ENCODE measurements around the gene LOX.
A peak's percentile ranks its signal among the peaks of the same experiment; 100 is the strongest.

The LOX gene

DNA sequence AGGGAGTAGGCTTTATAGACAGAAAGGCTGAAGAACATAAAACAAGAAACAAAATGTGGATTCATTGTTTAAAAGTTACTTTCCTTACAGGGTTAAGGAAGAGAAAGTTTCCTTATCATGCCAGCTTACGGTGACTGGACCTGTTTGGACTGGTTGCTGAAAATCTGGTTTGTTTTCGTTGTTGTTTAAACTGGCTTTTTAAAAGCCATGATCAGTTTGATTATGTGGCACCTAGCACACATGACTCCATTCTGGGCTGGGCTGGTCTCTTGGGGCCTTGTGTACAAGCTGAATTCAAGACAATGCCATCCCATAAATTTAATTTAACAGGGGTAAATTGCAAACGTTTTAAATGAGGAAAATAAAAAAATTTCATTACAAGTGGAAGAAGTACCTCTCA lies 32.9 kb upstream of the LOX start:
- TF ChIP-seq, protein P1, sequence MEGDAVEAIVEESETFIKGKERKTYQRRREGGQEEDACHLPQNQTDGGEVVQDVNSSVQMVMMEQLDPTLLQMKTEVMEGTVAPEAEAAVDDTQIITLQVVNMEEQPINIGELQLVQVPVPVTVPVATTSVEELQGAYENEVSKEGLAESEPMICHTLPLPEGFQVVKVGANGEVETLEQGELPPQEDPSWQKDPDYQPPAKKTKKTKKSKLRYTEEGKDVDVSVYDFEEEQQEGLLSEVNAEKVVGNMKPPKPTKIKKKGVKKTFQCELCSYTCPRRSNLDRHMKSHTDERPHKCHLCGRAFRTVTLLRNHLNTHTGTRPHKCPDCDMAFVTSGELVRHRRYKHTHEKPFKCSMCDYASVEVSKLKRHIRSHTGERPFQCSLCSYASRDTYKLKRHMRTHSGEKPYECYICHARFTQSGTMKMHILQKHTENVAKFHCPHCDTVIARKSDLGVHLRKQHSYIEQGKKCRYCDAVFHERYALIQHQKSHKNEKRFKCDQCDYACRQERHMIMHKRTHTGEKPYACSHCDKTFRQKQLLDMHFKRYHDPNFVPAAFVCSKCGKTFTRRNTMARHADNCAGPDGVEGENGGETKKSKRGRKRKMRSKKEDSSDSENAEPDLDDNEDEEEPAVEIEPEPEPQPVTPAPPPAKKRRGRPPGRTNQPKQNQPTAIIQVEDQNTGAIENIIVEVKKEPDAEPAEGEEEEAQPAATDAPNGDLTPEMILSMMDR (conservative IDR thresholded peaks at IDR 0.05), result no peak

DNA sequence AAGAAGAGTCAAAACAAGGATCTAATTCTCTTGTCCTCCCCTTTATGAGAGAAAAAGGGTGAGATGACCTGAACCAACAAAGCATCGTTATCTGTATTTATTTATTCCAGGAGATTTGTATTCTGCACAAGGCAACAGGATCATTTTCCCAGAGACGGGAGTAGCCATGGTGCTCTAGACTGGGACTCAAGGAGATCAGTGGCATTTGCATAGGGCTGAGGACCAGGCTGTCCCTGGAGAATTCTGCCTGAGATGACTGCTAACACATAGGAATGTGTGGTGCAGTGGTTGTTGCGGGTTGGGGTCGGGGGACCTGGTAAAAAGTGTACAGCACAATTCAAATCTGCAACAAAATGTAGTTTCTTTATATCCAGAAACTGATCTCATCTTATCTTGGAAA lies 29.0 kb upstream of the LOX start:
- H3K27ac ChIP-seq, result no peak overlapping the region
- TF ChIP-seq, protein P1 (conservative IDR thresholded peaks at IDR 0.05), result no peak

More for the DNA sequence above, 32.9 kb upstream of the LOX start:
- peak overlapping the region; percentile 68 for H3K27ac ChIP-seq

DNA sequence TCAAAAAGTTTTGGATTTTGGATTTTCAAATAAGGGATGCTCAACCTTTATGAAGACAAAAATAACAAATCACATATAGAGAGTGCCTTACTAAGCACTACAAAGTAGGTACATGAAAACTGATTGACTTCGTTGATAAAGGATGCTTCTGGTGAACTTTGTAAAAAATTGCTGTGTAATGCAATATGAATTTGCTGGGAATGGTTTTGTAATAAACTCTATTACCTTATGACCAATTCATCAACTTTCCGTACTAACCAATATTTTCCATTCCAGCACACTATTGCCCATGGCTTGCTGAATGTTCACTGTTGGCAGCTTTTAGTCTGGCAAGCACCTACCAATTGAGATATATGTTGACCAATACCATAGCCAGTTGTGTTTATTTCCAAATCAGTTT lies 27.9 kb upstream of the LOX start:
- TF ChIP-seq, protein P1 (conservative IDR thresholded peaks at IDR 0.05), result no peak
- H3K27ac ChIP-seq, result no peak overlapping the region

DNA sequence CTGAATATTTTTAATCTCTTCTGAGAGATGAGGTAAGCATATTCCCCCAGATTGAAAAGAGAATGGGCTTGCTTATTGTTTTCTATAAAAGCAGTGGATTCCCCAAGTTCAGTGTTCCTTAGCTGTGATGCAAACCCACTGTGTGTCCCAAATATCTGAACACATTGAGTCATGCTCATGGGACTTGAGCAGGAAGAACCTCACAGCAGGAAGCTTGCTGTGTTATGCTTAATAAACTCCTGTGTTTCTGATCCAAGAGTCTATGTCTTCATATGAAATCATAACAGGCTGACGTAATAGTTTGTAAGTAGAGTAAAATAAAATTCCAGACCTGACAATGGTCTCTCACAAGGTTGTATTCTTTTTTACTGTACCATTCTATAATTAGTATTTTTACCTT lies 24.8 kb upstream of the LOX start:
- H3K27ac ChIP-seq, result no peak overlapping the region

DNA sequence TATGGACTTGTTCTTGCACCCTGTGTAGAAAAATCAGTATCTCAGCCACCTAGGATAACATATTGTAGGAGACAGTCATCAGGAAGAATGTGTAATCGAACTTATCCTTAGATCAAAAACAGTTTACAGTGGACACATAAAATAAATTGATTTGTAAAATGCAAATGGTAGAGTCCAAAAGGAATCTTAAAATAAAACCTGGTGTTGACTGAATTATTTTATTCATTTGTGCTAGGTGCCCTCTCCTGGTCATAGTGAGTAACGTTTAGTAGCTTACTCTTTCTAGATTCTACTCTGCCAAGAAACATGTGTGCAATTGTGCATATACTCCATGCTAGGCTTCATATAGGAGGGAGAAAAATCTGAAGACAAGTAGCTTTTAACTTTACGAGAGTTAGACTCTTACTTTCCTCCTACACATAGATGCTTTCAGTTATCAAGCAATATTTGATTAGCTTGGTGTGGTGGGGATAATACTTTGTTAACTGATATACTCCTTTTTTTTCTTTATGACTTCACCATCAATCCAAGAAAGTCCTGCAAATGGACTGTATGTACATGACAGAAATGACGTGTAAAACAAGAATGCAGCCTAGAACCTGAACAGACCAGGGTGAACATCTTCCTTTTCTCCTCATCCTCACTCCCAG lies 23.7 kb upstream of the LOX start:
- TF ChIP-seq, protein P1 (conservative IDR thresholded peaks at IDR 0.05), result peak; percentile 75
- H3K27ac ChIP-seq, result no peak overlapping the region

More for the DNA sequence above, 24.8 kb upstream of the LOX start:
- TF ChIP-seq, protein P1 (conservative IDR thresholded peaks at IDR 0.05), result no peak

DNA sequence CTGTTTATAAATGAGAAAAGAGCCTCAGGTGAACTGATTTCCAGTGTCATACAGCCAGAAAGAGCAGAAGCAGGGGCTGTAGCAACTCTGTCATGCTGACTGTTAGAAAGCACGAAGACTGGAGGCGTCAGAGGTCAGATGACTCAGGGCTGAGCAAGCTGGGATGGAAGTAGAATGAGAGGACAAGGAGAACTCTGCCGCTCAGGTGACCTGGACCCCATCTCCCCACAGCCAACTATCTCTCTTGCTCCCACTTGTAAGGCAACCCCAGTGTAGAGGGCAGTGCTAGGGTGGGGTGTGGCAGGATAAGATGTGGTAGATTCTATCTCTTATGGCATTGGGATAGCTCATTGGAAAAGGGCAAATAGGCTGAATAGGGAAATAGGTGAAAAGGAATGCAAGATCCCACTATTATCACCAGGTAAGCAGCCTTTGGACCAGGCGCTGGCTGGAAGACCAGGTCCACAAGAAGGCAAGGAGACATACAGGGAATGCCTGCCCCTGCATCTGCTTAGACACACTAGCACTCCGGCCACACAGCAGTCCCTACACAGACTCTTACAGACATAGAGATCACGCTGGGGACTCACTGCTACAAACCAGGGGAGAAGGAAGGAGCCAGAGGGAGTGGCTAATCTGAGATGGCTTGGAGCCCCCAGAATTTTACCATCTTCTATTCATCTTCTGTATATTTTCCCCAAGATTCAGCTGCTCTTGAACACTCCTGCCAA lies 21.2 kb upstream of the LOX start:
- H3K27ac ChIP-seq, result no peak overlapping the region
- TF ChIP-seq, protein P1 (conservative IDR thresholded peaks at IDR 0.05), result no peak

DNA sequence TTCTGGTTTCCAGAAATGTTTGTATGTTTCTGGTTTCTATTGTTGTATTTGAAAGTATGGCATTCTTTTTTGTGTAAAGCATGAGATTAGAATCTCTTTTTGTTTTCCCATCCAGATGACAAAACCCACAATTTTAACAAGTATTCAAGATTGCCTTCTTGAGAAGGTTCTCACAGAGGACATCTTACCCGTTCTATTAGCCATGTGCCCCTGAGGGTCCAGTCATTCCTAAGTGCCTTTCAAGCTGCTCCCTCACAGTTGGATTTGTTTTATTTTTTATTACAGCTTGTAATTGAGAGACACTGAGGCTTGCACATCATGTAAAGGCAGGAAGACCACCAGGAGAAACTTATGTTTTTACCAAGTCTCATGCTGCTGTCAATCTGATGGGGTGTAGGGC lies 19.3 kb upstream of the LOX start:
- TF ChIP-seq, protein P1 (conservative IDR thresholded peaks at IDR 0.05), result no peak
- no peak overlapping the region for H3K27ac ChIP-seq
